Subcutaneous abdominal adipose tissue (tissue), 5 donors: ENCODE measurements around the gene HK1.
A peak's percentile ranks its signal among the peaks of the same experiment; 100 is the strongest.

Experiments used
- H3K27ac ChIP-seq: one replicate; pipeline ENCODE4 v1.7.0; 2013; ENCODE audit warnings: low read depth, mild to moderate bottlenecking, inconsistent platforms, low read length, moderate library complexity
- H3K27me3 ChIP-seq, 5 donors: one replicate each; pipeline ENCODE4 v1.7.0; 2013; ENCODE audit warnings: low read length in 5 of 5, inconsistent platforms in 1 of 5; ENCODE audit not compliant: control insufficient read depth in 5 of 5, insufficient read depth in 4 of 5
- H3K36me3 ChIP-seq, 5 donors: one replicate each; pipeline ENCODE4 v1.7.0; 2013; ENCODE audit warnings: low read length in 5 of 5; ENCODE audit not compliant: control insufficient read depth in 5 of 5, insufficient read depth in 5 of 5
- H3K4me1 ChIP-seq, 5 donors: one replicate each; pipeline ENCODE4 v1.7.0; 2013; ENCODE audit warnings: low read length in 5 of 5, mild to moderate bottlenecking in 3 of 5, moderate library complexity in 1 of 5; ENCODE audit not compliant: control insufficient read depth in 5 of 5, insufficient read depth in 5 of 5
- H3K4me3 ChIP-seq, 5 donors: one replicate each; pipeline ENCODE4 v1.7.0; 2013; ENCODE audit warnings: low read length in 5 of 5, low read depth in 1 of 5
- H3K9ac ChIP-seq, 5 donors: one replicate each; pipeline ENCODE4 v1.7.0; 2013; ENCODE audit warnings: low read length in 5 of 5, mild to moderate bottlenecking in 4 of 5, moderate library complexity in 3 of 5
- H3K9me3 ChIP-seq, 5 donors: one replicate each; pipeline ENCODE4 v1.7.0; 2013; ENCODE audit warnings: low read length in 5 of 5; ENCODE audit not compliant: control insufficient read depth in 5 of 5
- donor health status: healthy.
- donor health status: healthy.
- donor health status: healthy.
- donor health status: healthy.
- donor health status: healthy.

Gene HK1

GRCh38 chr10:69278446-69278963 is at the start of gene HK1:
TSS of gene HK1 (plus strand) at chr10:69278496.
- H3K4me1 ChIP-seq = peaks cover 0 to 20% (median 11%) of the 10 kb centered on the region in 5 donors
- no peak within 1 kb of the TSS for H3K27ac ChIP-seq
- no peaks in the 10 kb centered on the region for H3K36me3 ChIP-seq
- H3K9me3 ChIP-seq = no peaks in the 10 kb centered on the region
- no peaks in the 10 kb centered on the region for H3K27me3 ChIP-seq
- no peak within 1 kb of the TSS for H3K4me3 ChIP-seq
- no peak within 1 kb of the TSS for H3K9ac ChIP-seq

DNA sequence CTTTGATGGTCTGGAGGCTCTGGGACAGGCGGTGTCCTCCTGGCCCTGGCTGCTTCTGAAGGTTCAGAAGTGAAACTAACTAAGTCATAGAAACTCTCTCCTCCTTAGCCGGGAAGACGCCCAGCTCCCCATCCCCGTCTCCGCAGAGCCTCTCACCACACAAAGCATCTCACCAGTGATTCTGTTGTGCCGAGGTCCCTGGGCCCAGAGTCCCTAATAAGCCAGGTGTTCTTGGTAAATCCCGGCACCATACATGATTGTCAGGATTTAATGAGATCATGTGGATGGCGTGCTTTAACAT is 48.7 kb upstream of the HK1 start:
- peak overlapping the region in 2 of 5 donors; percentile 37 to 43 for H3K4me3 ChIP-seq
- H3K27me3 ChIP-seq = peaks cover 0 to 2% (median 0%) of the 10 kb centered on the region in 5 donors
- no peaks in the 10 kb centered on the region for H3K36me3 ChIP-seq
- no peaks in the 10 kb centered on the region for H3K9me3 ChIP-seq
- H3K27ac ChIP-seq = no peak overlapping the region
- H3K9ac ChIP-seq = no peak overlapping the region
- H3K4me1 ChIP-seq = peaks cover 0 to 29% (median 13%) of the 10 kb centered on the region in 5 donors

GRCh38 chr10:69230128-69230527 is 48.2 kb upstream of the HK1 start:
- Histone ChIP-seq H3K9ac (no peak overlapping the region), H3K9me3 (no peaks in the 10 kb centered on the region), H3K4me3 (no peak overlapping the region), H3K27ac (no peak overlapping the region), H3K27me3 (peaks cover 0 to 2% (median 0%) of the 10 kb centered on the region in 5 donors), H3K4me1 (peaks cover 0 to 23% (median 13%) of the 10 kb centered on the region in 5 donors), H3K36me3 (no peaks in the 10 kb centered on the region)

DNA sequence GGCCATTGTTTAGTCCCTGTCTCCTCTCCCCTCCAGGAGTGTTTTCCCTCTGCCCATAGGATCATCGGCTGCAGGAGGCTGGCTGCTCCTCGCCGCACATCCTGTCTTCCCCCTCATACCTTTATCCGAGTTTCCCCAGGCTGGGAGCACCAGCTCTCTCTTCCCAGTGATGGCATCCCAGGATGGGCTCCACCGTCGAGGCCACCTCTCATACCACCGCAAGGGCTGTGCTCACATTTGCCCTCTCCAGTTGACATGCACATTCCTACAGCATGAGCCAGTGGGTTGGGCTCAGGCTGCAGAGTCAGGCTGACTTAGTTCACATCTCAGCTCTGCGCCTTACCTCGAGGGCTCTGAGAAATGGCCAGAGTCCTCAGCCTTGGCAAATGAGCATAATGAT is 46.0 kb upstream of the HK1 start:
- Histone ChIP-seq H3K4me3 (no peak overlapping the region), H3K27ac (no peak overlapping the region), H3K27me3 (no peaks in the 10 kb centered on the region), H3K9ac (no peak overlapping the region), H3K36me3 (no peaks in the 10 kb centered on the region), H3K9me3 (no peaks in the 10 kb centered on the region), H3K4me1 (peaks cover 0 to 15% (median 13%) of the 10 kb centered on the region in 5 donors)

DNA sequence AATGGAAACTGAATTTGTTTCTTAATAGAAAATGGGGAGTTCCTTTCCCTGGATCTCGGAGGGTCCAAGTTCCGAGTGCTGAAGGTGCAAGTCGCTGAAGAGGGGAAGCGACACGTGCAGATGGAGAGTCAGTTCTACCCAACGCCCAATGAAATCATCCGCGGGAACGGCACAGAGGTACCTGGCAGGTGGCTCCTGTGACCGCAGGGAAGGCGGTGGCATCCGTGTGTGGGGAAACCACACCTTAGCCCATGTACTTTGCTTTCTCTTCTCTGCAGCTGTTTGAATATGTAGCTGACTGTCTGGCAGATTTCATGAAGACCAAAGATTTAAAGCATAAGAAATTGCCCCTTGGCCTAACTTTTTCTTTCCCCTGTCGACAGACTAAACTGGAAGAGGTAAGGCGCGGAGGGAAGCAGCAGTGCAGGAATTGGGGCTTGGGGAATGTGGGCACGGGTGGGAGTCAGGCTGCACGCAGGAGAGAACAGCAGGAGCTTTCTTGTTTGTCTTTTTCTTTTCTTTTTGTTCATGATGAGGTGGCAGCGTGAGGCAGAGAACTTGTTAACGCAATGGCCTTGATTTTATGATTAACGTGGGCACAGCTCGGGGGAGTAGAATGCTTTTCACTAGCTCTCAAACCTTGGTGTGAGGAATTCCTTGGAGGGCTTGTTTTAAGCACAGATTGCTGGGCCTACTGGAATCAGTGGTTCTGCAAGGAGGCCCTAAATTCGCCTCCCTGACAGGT is 45.4 kb upstream of the HK1 start:
- H3K9me3 ChIP-seq = no peaks in the 10 kb centered on the region
- H3K9ac ChIP-seq = no peak overlapping the region
- no peaks in the 10 kb centered on the region for H3K36me3 ChIP-seq
- H3K27ac ChIP-seq = no peak overlapping the region
- no peak overlapping the region for H3K4me3 ChIP-seq
- H3K4me1 ChIP-seq = peaks cover 0 to 18% (median 13%) of the 10 kb centered on the region in 5 donors
- no peaks in the 10 kb centered on the region for H3K27me3 ChIP-seq

GRCh38 chr10:69234447-69234846 is 43.8 kb upstream of the HK1 start:
- H3K27me3 ChIP-seq = no peaks in the 10 kb centered on the region
- H3K36me3 ChIP-seq = no peaks in the 10 kb centered on the region
- no peak overlapping the region for H3K27ac ChIP-seq
- no peak overlapping the region for H3K4me3 ChIP-seq
- peaks cover 0 to 18% (median 13%) of the 10 kb centered on the region in 5 donors for H3K4me1 ChIP-seq
- no peaks in the 10 kb centered on the region for H3K9me3 ChIP-seq
- H3K9ac ChIP-seq = no peak overlapping the region

- H3K27ac ChIP-seq = no peak overlapping the region
- peaks cover 0 to 18% (median 12%) of the 10 kb centered on the region in 5 donors for H3K4me1 ChIP-seq
- H3K9me3 ChIP-seq = no peaks in the 10 kb centered on the region
- no peak overlapping the region for H3K9ac ChIP-seq
- H3K27me3 ChIP-seq = no peaks in the 10 kb centered on the region
- no peak overlapping the region for H3K4me3 ChIP-seq
- H3K36me3 ChIP-seq = no peaks in the 10 kb centered on the region
These were observed 40.7 kb upstream of the HK1 start for GRCh38 chr10:69237528-69238159.

DNA sequence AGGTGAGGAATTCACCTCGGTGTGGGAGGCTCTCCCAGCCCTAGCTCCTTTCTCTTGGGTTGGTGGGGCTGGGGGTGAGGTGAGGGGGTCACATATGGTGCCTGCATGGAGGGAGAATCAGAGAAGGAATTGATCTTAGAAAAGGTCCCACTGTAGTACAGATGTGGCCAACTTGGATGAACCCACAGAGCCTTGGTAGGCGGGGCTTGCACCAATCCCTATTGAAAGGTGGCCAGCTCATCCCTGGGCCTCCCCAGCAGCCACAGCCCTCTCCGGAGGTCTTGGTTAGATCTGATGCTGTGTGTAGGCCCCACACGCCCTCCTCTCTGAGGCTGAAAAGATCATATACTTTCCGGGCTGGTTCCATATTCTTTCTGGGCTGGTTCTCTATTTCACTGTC is 39.2 kb upstream of the HK1 start:
- Histone ChIP-seq H3K9ac (no peak overlapping the region), H3K4me3 (no peak overlapping the region), H3K27ac (no peak overlapping the region), H3K9me3 (no peaks in the 10 kb centered on the region), H3K27me3 (no peaks in the 10 kb centered on the region), H3K36me3 (no peaks in the 10 kb centered on the region), H3K4me1 (peaks cover 0 to 18% (median 12%) of the 10 kb centered on the region in 5 donors)

- Histone ChIP-seq H3K36me3 (no peaks in the 10 kb centered on the region), H3K4me3 (no peak overlapping the region), H3K27me3 (no peaks in the 10 kb centered on the region), H3K9ac (no peak overlapping the region), H3K9me3 (no peaks in the 10 kb centered on the region), H3K4me1 (peaks cover 0 to 18% (median 12%) of the 10 kb centered on the region in 5 donors), H3K27ac (no peak overlapping the region)
These were observed 38.4 kb upstream of the HK1 start for GRCh38 chr10:69239816-69240434.

GRCh38 chr10:69240455-69240854 is 37.8 kb upstream of the HK1 start:
- H3K4me3 ChIP-seq = no peak overlapping the region
- H3K27me3 ChIP-seq = no peaks in the 10 kb centered on the region
- H3K27ac ChIP-seq = no peak overlapping the region
- no peaks in the 10 kb centered on the region for H3K36me3 ChIP-seq
- H3K4me1 ChIP-seq = peaks cover 0 to 18% (median 12%) of the 10 kb centered on the region in 5 donors
- H3K9ac ChIP-seq = no peak overlapping the region
- no peaks in the 10 kb centered on the region for H3K9me3 ChIP-seq
